ENCODE results near the gene HTATIP2. TPM values are rescaled to one million over a fixed set of nuclear protein-coding genes. Genes with fewer than 3 reads are reported as not detected.

HTATIP2 gene
- total and polyA plus RNA-seq, 9 of the 15 experiments (the other 6 are each of a cell fraction or from before 2014, with no cell fraction given) = 48.3 to 90.9 (median 64.4) TPM

GRCh38 chr11:20368438-20368837, 4.9 kb downstream of the HTATIP2 start (continued):
- TF ChIP-seq ZNF639 (CRISPR knock-in tag; conservative IDR thresholded peaks at IDR 0.05 in 1 of 2, IDR thresholded peaks at IDR 0.05 in 1 of 2) = peak in 1 of 2 experiments; percentile 42; a peak in 1 of 4 replicates
- no peak for TF ChIP-seq ADNP (tag; IDR thresholded peaks at IDR 0.05)
- TF ChIP-seq NFE2 (IDR thresholded peaks at IDR 0.05; ENCODE audit: low read depth) = peak; percentile 81
- TF ChIP-seq, protein P1, sequence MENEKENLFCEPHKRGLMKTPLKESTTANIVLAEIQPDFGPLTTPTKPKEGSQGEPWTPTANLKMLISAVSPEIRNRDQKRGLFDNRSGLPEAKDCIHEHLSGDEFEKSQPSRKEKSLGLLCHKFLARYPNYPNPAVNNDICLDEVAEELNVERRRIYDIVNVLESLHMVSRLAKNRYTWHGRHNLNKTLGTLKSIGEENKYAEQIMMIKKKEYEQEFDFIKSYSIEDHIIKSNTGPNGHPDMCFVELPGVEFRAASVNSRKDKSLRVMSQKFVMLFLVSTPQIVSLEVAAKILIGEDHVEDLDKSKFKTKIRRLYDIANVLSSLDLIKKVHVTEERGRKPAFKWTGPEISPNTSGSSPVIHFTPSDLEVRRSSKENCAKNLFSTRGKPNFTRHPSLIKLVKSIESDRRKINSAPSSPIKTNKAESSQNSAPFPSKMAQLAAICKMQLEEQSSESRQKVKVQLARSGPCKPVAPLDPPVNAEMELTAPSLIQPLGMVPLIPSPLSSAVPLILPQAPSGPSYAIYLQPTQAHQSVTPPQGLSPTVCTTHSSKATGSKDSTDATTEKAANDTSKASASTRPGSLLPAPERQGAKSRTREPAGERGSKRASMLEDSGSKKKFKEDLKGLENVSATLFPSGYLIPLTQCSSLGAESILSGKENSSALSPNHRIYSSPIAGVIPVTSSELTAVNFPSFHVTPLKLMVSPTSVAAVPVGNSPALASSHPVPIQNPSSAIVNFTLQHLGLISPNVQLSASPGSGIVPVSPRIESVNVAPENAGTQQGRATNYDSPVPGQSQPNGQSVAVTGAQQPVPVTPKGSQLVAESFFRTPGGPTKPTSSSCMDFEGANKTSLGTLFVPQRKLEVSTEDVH (IDR thresholded peaks at IDR 0.05; ENCODE audit: low read depth, partially characterized antibody) = no peak
- no peak for TF ChIP-seq TEAD4 (IDR thresholded peaks at IDR 0.05; ENCODE audit: low read length)
- TF ChIP-seq TEAD4 (CRISPR knock-in tag; IDR thresholded peaks at IDR 0.05; ENCODE audit: borderline replicate concordance) = no peak
- TF ChIP-seq SRF (CRISPR knock-in tag; IDR thresholded peaks at IDR 0.05) = no peak
- TF ChIP-seq WHSC1 (IDR thresholded peaks at IDR 0.05; ENCODE audit: low read length) = no peak
- no peak for TF ChIP-seq HDAC8 (tag; IDR thresholded peaks at IDR 0.05)
- no peak for TF ChIP-seq CCNT2 (IDR thresholded peaks at IDR 0.05; ENCODE audit: borderline replicate concordance, extremely low read depth, insufficient read length, low read depth, low read length)
- no peak for TF ChIP-seq EWSR1 (IDR thresholded peaks at IDR 0.05; ENCODE audit: borderline replicate concordance, low read depth, partially characterized antibody)
- TF ChIP-seq ZNF184 (CRISPR knock-in tag; IDR thresholded peaks at IDR 0.05) = no peak
- TF ChIP-seq SMAD3 (CRISPR knock-in tag; conservative IDR thresholded peaks at IDR 0.05) = no peak
- TF ChIP-seq SMARCB1 (IDR thresholded peaks at IDR 0.05; ENCODE audit: insufficient read length, low read depth) = no peak
- TF ChIP-seq, protein P2, sequence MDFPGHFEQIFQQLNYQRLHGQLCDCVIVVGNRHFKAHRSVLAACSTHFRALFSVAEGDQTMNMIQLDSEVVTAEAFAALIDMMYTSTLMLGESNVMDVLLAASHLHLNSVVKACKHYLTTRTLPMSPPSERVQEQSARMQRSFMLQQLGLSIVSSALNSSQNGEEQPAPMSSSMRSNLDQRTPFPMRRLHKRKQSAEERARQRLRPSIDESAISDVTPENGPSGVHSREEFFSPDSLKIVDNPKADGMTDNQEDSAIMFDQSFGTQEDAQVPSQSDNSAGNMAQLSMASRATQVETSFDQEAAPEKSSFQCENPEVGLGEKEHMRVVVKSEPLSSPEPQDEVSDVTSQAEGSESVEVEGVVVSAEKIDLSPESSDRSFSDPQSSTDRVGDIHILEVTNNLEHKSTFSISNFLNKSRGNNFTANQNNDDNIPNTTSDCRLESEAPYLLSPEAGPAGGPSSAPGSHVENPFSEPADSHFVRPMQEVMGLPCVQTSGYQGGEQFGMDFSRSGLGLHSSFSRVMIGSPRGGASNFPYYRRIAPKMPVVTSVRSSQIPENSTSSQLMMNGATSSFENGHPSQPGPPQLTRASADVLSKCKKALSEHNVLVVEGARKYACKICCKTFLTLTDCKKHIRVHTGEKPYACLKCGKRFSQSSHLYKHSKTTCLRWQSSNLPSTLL (IDR thresholded peaks at IDR 0.05) = no peak
- TF ChIP-seq C11orf30 (IDR thresholded peaks at IDR 0.05; ENCODE audit: low read depth) = peak; percentile 87
- no peak for TF ChIP-seq ZNF830 (CRISPR knock-in tag; IDR thresholded peaks at IDR 0.05)
- TF ChIP-seq RAD51 (IDR thresholded peaks at IDR 0.05; ENCODE audit: borderline replicate concordance, low read depth) = no peak
- TF ChIP-seq SIN3A (IDR thresholded peaks at IDR 0.05; ENCODE audit: borderline replicate concordance in 2 of 2, control insufficient read depth in 1 of 2, low read depth in 2 of 2, low read length in 2 of 2) = no peak
- TF ChIP-seq ZNF445 (CRISPR knock-in tag; IDR thresholded peaks at IDR 0.05; ENCODE audit: low read depth) = no peak
- TF ChIP-seq, protein P3, sequence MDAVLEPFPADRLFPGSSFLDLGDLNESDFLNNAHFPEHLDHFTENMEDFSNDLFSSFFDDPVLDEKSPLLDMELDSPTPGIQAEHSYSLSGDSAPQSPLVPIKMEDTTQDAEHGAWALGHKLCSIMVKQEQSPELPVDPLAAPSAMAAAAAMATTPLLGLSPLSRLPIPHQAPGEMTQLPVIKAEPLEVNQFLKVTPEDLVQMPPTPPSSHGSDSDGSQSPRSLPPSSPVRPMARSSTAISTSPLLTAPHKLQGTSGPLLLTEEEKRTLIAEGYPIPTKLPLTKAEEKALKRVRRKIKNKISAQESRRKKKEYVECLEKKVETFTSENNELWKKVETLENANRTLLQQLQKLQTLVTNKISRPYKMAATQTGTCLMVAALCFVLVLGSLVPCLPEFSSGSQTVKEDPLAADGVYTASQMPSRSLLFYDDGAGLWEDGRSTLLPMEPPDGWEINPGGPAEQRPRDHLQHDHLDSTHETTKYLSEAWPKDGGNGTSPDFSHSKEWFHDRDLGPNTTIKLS (IDR thresholded peaks at IDR 0.05; ENCODE audit: borderline replicate concordance, low read depth) = no peak

Data from K562 (cell line).